Upper lobe of left lung (tissue), 6 donors: ENCODE measurements around the gene KRTAP10-9. TPM values are rescaled to one million over a fixed set of nuclear protein-coding genes. Genes with fewer than 3 reads are reported as not detected.
"Not testable (repeated sequence)": the region's sequence is repeated elsewhere in the genome, so short reads cannot be mapped to it uniquely, and the experiment has no call there.

Experiments
- ATAC-seq, 2 donors: fragments of 200-7000 bp; cut with Tn5 transposase; one replicate each; pipeline ENCODE4 v1.9.1; 2022; ENCODE audit warnings: mild to moderate bottlenecking in 2 of 2, moderate library complexity in 2 of 2; ENCODE audit not compliant: low FRiP score in 2 of 2
- DNase-seq, 2 donors: peaks; one replicate each; pipeline ENCODE4 v3.0.0-alpha.2; 2019 to 2020
- H3K27ac ChIP-seq, 4 donors: fragments of 200-600 bp; sonication (generic); one replicate each; pipeline ENCODE4 v1.5.1; 2016 to 2019
- H3K27me3 ChIP-seq, 4 donors: fragments of 200-600 bp; sonication (generic); one replicate each; pipeline ENCODE4 v1.5.1; 2017 to 2019
- H3K36me3 ChIP-seq, 4 donors: fragments of 200-600 bp; sonication (generic); one replicate each; pipeline ENCODE4 v1.5.1; 2016 to 2019
- H3K4me1 ChIP-seq, 4 donors: fragments of 200-600 bp; sonication (generic); one replicate each; pipeline ENCODE4 v1.5.1; 2018 to 2019
- H3K4me3 ChIP-seq, 4 donors: fragments of 200-600 bp; sonication (generic); one replicate each; pipeline ENCODE4 v1.5.1; 2017 to 2019; ENCODE audit warnings: mild to moderate bottlenecking in 2 of 4, moderate library complexity in 1 of 4
- H3K9me3 ChIP-seq, 4 donors: fragments of 200-600 bp; sonication (generic); one replicate each; pipeline ENCODE4 v1.5.1; 2018 to 2019
- CTCF ChIP-seq, 6 experiments: fragments of 450-650 bp in 4 of 6; fragments of 200-600 bp in 2 of 6; sonication (generic) in 2 of 6; IDR thresholded peaks; one replicate each; pipeline ENCODE4 v1.5.1; 2016 to 2019; ENCODE audit warnings: antibody characterized with exemption in 6 of 6
- EP300 ChIP-seq, 4 donors: sonication (generic); formaldehyde crosslinking; IDR thresholded peaks; one replicate each; pipeline ENCODE4 v1.5.1; 2017; ENCODE audit warnings: antibody characterized with exemption in 4 of 4, control low read depth in 2 of 4
- POLR2A ChIP-seq, 4 donors: fragments of 450-650 bp; IDR thresholded peaks; one replicate each; pipeline ENCODE4 v1.5.1; 2016 to 2017; ENCODE audit warnings: antibody characterized with exemption in 4 of 4, mild to moderate bottlenecking in 2 of 4
- POLR2AphosphoS5 ChIP-seq, 2 donors: sonication (generic); formaldehyde crosslinking; IDR thresholded peaks; one replicate each; pipeline ENCODE4 v1.5.1; 2017; ENCODE audit warnings: antibody characterized with exemption in 2 of 2
- WGBS, 2 donors: methylation state at CpG; one replicate each; pipeline ENCODE4 v1.1.5; 2017 to 2018; 5-methylcytosine and 5-hydroxymethylcytosine counted together
- total RNA-seq, 6 donors: library from RNA; depleted of rRNA in 4 of 6; stranded (reverse); fragments of >200 nt in 4 of 6; gene quantifications; one replicate each; pipeline versions ENCODE4 v1.1.0 to v1.2.1, GENCODE V29; 2016 to 2021
- donor health status: DM: no; HTN: no; CAD: no; lungs with moderate emphysema.
- donor health status: DM: no; HTN: yes; CAD: no; lungs with severe emphysema.

KRTAP10-9 gene
- total RNA-seq, 6 donors from 2014 or later: not detected

GRCh38 chr21:44643741-44644310, 16.9 kb downstream of the KRTAP10-9 start:
- WGBS, 2 donors: 71 to 73% methylated on average over 14 of the region's 14 CpGs
- Histone ChIP-seq H3K9me3 (peaks cover 0 to 17% (median 3%) of the 10 kb centered on the region in 4 donors), H3K4me1 (no peaks in the 10 kb centered on the region), H3K27me3 (no peaks in the 10 kb centered on the region), H3K4me3 (no peak overlapping the region), H3K36me3 (no peaks in the 10 kb centered on the region), H3K27ac (no peak overlapping the region)
- no peak for TF ChIP-seq EP300 (IDR thresholded peaks at IDR 0.05)
- TF ChIP-seq POLR2A (IDR thresholded peaks at IDR 0.05): no peak
- no peak for TF ChIP-seq CTCF (IDR thresholded peaks at IDR 0.05)
- no peak for TF ChIP-seq POLR2AphosphoS5 (IDR thresholded peaks at IDR 0.05)
- ATAC-seq: no peak
- no peak for DNase-seq

- Histone ChIP-seq H3K4me1 (no peaks in the 10 kb centered on the region), H3K27ac (no peak overlapping the region), H3K36me3 (no peaks in the 10 kb centered on the region), H3K27me3 (no peaks in the 10 kb centered on the region), H3K4me3 (no peak overlapping the region), H3K9me3 (peaks cover 0 to 17% (median 3%) of the 10 kb centered on the region in 4 donors)
- no peak for TF ChIP-seq EP300 (IDR thresholded peaks at IDR 0.05)
- no peak for TF ChIP-seq CTCF (IDR thresholded peaks at IDR 0.05)
- TF ChIP-seq POLR2AphosphoS5 (IDR thresholded peaks at IDR 0.05): no peak
- TF ChIP-seq POLR2A (IDR thresholded peaks at IDR 0.05): no peak
- whole genome bisulfite sequencing, 2 donors: 48 to 50% methylated on average over 2 of the region's 2 CpGs
- ATAC-seq: no peak
- DNase-seq: no peak
Measured at GRCh38 chr21:44644878-44645277, 18.0 kb downstream of the KRTAP10-9 start.

- ATAC-seq, H3K27me3 ChIP-seq, H3K36me3 ChIP-seq, H3K4me1 ChIP-seq, H3K4me3 ChIP-seq, H3K27ac ChIP-seq: not testable (repeated sequence)
- WGBS, 2 donors: 54 to 80% methylated on average over 6 to 14 of the region's 21 CpGs
- peaks cover 0 to 17% (median 3%) of the 10 kb centered on the region in 4 donors for H3K9me3 ChIP-seq
- DNase-seq: peak in 1 of 2 donors; percentile 58
Measured at GRCh38 chr21:44646366-44647221, 19.7 kb downstream of the KRTAP10-9 start, which contains the start of gene KRTAP10-11. KRTAP10-11 (plus strand) TSS chr21:44646414; CDS start chr21:44646459, 45 bp downstream.

- no peaks in the 10 kb centered on the region for H3K36me3 ChIP-seq
- peak in 1 of 2 donors; percentile 64 for DNase-seq
Measured at GRCh38 chr21:44647222-44647552, 20.3 kb downstream of the KRTAP10-9 start.

More at GRCh38 chr21:44647222-44647552, 20.3 kb downstream of the KRTAP10-9 start:
- Histone ChIP-seq H3K27me3 (no peaks in the 10 kb centered on the region), H3K4me1 (no peaks in the 10 kb centered on the region), H3K9me3 (peaks cover 0 to 17% (median 3%) of the 10 kb centered on the region in 4 donors), H3K4me3 (no peak overlapping the region), H3K27ac (no peak overlapping the region)
- no peak for ATAC-seq
- no peak for TF ChIP-seq EP300 (IDR thresholded peaks at IDR 0.05)
- TF ChIP-seq POLR2A (IDR thresholded peaks at IDR 0.05): no peak
- TF ChIP-seq POLR2AphosphoS5 (IDR thresholded peaks at IDR 0.05): no peak
- no peak for TF ChIP-seq CTCF (IDR thresholded peaks at IDR 0.05)
- 46 to 65% methylated on average over 8 of the region's 8 CpGs for WGBS, 2 donors
